GM21526 (cell line): ENCODE data around the gene JPH3.

Experiments used
- ATAC-seq: cut with Tn5 transposase; IDR thresholded peaks from one replicate; pipeline ENCODE4 v1.9.1; 2021; ENCODE audit warnings: moderate library complexity; ENCODE audit not compliant: unreplicated experiment, low FRiP score

JPH3 gene

DNA sequence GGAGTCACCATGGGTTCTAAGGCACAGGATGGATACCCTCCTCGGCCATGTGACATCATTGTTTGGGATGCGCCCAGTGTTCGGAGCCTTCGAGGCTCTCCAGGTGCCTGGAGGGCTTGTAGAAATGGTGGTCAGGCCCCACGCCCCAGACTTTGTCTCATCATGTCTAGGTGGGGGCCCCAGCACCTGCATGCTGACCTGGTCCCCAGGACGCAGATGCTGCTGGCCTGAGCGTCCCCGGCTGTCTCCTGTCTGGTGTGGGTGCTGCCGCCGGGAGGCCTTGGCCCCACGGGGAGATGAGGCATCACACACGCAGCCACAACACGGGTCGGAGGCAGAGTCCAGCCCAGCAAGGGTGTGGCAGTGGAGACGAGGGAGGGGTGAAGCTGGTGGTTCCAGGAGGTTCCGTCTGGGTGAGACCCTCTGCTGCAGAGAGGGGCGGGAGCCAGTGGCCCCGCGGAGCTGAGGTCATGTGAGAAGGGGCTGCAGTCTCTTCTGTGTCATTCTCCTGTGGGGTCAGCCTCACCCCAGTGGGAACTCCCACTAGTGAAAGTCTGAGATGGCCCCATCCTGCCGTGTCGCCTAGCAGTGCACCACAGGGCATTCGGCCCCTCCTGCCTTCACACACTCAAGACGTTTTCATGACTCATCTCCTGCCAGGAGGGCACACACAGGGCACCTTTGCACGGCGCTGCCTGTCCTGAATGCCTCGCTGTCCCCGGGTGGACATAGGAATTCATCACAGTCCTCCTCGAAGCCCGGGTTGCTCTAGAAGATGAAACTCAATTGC, 46.6 kb downstream of the JPH3 start:
- ATAC-seq = no peak

DNA sequence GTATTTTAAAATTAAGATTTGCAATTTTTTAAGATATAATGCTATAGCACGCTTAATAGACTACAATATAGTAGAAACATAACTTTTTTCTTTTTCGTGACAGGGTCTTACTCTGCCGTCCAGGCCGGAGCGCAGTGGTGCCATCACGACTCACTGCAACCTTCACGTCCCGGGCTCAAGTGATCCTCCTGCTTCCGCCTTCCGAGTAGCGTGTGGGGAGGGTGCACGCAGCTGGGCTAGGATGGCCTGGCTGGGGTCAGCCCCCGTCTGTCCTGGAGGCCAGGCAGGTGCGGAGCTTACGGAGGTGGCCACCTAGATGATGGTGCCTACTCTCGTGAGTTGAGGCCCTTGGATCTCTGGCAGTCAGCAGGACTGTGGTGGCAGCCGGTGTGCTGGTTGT, 50.1 kb downstream of the JPH3 start:
- ATAC-seq = no peak

DNA sequence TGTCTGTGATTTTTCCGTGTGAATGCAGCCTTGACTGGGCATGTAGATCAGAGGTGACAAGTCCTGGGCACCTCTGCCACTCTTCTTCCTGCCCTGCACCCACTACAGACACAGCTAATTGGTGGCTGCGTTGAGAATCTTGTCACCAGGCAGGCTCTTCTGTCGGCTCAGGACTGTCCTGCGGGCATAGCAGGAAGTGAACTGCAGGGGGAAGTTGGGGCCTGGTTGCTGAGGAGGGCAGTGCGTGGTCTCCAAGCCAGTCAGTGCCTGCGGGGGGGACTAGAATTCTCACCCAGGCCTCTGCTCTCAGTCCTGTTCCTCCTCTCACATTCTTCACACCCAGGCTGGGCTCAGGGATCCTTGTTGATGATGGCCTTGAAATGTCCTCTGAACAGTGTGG, 50.5 kb downstream of the JPH3 start:
- no peak for ATAC-seq

DNA sequence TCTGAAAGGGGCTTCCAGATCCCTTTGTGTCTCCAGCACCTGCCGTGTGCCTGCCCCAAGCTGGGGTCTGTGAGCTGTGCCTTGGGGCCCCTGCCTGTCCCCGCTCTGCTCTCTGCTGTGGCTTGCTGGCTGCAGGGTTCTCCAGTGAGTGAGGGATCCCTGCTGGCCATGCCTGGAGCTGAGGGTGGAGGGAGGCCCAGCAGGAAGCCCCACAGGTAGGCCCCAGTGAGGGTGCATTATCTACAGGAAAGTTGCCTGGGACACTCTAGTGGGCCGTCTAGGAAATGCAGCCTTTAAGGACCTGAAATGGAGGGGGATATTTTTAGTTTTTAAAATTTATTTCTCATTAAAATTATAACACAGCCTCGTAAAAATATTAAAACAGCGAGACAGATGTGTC, 50.9 kb downstream of the JPH3 start:
- no peak for ATAC-seq

GRCh38 chr16:87654826-87655225, 52.5 kb downstream of the JPH3 start:
- no peak for ATAC-seq

DNA sequence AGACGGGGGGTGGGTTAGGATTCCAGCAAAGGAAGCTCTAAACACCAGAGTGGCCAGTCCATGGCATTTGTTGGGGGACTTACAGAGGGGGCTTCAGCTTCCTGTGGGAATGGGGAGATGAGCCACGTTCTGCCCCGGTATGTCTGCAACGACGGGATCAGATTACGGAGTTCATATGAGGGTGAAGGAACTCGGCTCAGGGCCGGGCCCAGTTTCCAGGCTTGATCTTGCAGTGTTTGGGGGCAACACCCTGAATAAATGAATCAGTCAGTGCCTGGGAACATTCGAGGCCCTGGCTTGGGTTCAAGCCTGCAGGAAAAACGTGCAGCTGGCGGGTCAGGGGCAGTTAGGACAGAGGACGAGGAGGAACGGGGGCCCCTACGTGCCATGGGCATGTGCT, 54.0 kb downstream of the JPH3 start:
- ATAC-seq = no peak

DNA sequence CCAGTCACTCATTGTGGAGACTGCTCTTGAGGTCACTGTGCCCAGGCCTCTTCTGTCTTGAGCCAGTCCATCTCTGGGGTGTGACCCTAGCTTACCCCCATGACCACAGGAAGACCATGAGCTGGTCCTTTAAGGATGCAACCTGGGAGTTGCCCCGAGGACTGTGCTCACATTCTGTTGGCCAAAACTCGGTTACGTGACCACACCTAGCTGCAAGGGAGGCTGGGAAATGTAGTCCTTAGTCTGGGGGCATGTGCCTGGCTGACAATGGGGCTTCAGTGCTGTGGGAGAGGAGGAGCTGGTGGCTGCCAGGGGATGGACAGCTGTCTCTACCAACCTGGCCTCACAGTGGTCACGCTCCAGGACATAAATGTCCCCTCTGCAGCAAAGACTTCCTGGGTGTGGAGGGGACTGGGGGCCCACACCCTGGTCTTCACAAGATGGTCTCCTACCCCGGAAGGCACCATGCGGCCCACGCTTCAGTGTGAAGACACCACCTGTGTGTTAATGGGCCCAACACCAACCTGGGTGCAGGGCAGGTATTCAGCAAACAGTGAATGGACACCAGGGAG, 55.4 kb downstream of the JPH3 start:
- ATAC-seq = no peak

GRCh38 chr16:87658564-87659225, 56.4 kb downstream of the JPH3 start:
- ATAC-seq = no peak

DNA sequence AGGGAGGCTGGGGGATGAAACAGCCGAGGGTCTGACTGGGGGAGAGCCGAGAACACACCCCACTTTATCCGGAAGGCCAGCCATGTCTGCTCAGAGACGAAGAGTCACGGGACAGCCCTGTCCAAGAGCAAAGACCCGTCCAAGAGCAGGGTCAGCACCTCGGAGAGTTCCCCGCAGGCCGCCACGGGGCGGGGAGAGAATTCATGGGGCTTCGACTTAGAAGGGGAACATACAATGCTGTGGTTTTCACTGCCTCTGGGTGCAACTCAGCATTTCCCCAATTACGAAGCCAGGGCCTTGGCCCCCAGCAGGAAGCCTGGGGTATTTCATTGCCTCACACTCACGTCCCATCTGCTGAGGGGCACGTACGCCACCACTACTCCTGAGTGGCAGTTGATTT, 59.3 kb downstream of the JPH3 start:
- ATAC-seq = no peak

DNA sequence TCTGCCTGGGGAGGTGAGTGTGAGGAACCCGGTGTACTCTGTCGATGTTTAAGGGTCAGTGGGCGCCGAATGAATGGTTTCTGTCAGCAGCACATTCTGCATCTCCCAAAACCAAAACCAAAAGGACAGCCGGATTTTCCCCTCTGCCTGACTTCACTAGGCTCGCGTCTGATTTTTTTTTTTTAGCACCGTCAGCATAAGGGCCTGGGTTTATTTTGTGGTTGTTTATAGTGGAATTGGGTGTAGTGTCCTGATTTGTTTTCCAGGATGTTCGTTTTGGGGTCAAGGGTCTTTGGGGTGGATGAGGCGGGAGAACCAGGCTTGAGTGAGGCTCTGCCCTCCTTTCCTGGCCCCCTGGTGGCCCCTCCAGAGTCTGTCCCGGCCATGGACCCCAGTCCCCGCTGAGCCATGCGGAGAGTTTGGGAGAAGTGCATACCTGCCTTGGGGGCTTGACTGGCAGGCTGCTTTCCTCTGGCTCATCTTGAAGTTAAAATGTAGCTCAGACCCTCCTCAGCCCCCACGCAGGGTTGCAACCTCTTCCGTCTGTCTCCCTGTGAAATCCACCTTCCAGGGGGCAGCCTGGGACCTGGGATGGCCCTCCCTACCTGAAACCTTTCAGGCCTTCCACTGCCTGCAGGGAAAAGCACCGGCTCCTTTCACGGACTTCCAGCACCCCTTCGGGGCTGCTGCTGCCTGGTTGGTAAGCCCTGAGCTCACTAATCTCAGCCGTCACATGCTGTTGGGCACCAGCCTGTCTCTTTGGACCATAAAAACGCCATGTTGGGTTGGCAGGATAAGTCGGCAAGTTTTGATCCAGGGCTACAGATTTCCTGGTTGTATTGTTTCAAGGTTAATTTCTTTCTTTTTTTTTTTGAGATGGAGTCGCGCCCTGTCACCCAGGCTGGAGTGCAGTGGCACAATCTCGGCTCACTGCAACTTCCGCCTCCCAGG, 60.2 kb downstream of the JPH3 start:
- ATAC-seq = no peak

- no peak for ATAC-seq
These were observed 62.5 kb downstream of the JPH3 start for GRCh38 chr16:87664792-87665191.

GRCh38 chr16:87665193-87665592, 62.9 kb downstream of the JPH3 start:
- ATAC-seq = no peak

- no peak for ATAC-seq
These were observed 64.6 kb downstream of the JPH3 start for GRCh38 chr16:87666919-87667318.

DNA sequence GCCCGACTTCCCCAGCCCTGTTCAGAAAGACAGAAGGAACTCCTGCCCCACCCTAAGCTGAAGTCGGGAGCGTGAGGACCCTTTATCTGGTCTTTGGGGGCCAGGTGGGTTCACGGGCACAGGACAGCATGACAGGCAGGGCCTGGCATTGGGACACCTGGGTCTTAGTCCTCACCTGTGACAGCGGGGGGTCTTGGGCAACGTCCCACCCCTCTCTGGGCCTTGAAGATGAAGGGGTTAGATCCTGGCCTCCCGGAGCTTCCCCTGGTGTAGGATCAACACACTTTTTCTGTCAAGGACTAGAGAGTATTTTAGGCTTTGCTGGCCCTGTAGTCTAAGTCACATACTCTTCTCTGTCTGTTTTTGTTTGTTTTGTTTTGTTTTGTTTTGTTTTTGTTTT, 65.1 kb downstream of the JPH3 start:
- ATAC-seq = no peak

GRCh38 chr16:87667946-87668345, 65.6 kb downstream of the JPH3 start:
- no peak for ATAC-seq

DNA sequence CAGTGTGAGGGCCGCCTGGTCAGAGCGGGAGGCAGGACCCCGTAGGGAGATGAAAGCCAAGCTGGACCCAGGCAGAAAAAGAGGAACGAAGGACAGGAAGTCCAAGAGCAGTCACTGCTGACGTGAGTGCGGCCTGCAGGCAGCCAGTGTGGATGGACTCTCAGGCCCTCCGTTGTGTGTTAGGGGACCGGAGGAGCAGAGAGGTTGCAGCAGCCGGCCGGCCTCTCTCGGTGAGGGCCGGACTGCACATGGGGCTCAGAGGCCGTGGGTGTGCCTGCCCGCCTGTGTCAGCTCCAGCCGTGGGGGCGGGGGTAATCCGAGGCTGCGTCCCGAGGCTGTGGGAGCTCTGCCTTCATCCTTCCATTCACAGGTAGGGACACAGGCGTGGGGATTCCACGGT, 67.4 kb downstream of the JPH3 start:
- no peak for ATAC-seq

DNA sequence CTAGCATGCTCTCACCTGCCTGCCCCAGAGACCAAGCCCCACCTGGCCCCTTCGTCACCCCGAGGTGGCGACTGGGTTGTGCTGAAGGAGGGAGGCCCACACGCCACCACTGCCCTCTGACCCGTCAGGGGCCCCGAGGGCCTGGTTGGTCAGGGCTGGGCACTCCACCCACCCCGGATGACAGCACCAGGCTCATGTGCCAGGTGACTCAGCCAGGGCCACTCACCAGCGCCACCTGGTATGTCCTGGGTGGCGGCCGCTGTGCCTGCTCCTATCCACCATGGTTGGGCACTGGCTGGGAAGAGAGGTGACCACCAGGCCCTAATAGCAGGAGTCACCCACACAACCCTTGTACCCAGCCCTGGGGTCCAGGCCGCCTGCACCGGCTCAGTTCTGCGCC, 68.9 kb downstream of the JPH3 start:
- ATAC-seq = no peak

- no peak for ATAC-seq
These were observed 69.5 kb downstream of the JPH3 start for GRCh38 chr16:87671715-87672270.

- no peak for ATAC-seq
These were observed 72.1 kb downstream of the JPH3 start for GRCh38 chr16:87674419-87674818.

DNA sequence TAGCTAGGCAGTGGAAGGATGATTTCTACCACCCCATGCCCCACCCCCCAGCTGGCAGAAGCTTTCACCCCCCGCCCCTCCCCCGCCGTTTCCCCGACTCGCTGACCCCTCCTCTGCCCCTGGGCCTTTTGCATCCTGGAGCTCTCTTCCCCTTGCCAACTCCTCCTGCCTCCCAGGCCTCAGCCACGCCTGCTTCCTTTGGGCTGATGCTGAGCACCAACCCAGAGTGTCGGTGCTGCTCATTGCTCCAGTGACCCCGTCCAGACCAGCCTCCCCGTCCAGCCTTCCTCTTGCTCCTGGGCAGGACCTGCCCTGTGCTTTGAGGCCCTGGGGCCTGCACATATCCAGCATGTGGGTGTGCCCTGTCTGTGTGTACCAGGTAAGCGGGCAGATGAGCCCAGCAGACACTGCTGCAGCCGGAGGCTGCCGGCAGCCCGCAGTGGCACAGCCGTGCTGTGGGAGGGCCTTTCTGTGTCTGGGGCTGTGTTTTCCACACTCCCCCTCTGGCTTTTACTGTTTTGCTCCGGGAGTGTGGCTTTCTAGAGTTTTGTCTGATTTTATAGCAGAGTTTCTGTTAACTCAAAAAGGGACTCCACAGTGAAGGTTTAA, 72.9 kb downstream of the JPH3 start:
- ATAC-seq = no peak
